Caco-2 (cell line): ENCODE results near the gene SRXN1. TPM values are rescaled to one million over a fixed set of nuclear protein-coding genes. Genes with fewer than 3 reads are reported as not detected.

Experiments used
- BruUV-seq: library from RNA; stranded (reverse); fragments of 400-500 nt; replicated peaks from 2 replicates; lab custom pipeline; 2021; lab: Mats Ljungman, UMichigan
- CTCF ChIA-PET: fragments of 300-600 bp; sonication (Branson Sonifier 250); formaldehyde crosslinking; loops from one replicate; lab custom pipeline; 2022; ENCODE audit warnings: antibody characterized with exemption; lab: Charles Lee
- POLR2A ChIA-PET: fragments of 300-600 bp; sonication (Branson Sonifier 250); formaldehyde crosslinking; loops from one replicate; lab custom pipeline; 2022; ENCODE audit warnings: antibody characterized with exemption; lab: Charles Lee
- DNase-seq, 2 experiments: peaks; one replicate each; pipeline versions ENCODE4 v3.0.0 to v3.0.0-alpha.2; 2020 to 2022
- H3K27me3 ChIP-seq: replicated peaks from 2 replicates; pipeline ENCODE4 v1.6.0; 2011; ENCODE audit warnings: low read length; ENCODE audit not compliant: control insufficient read depth, insufficient read depth
- H3K36me3 ChIP-seq: 2 replicates; pipeline ENCODE4 v1.5.1; 2011; ENCODE audit warnings: low read length; ENCODE audit not compliant: control insufficient read depth, insufficient read depth
- H3K4me1 ChIP-seq: fragments of 250-450 bp; sonication (Bioruptor Pico); 2 replicates; pipeline ENCODE4 v1.5.1; 2020; ENCODE audit warnings: mild to moderate bottlenecking
- H3K4me3 ChIP-seq: 2 replicates; pipeline ENCODE4 v1.5.1; 2011; ENCODE audit warnings: low read depth, mild to moderate bottlenecking, control low read depth, low read length
- H3K9me3 ChIP-seq: fragments of 250-450 bp; sonication (Bioruptor Pico); 2 replicates; pipeline ENCODE4 v1.5.1; 2020; ENCODE audit warnings: mild to moderate bottlenecking, moderate library complexity
- H3K27ac Mint-ChIP-seq: one replicate; pipeline ENCODE4 v1.8.0; 2022; ENCODE audit warnings: mixed read lengths; ENCODE audit not compliant: unreplicated experiment
- H3K27me3 Mint-ChIP-seq: one replicate; pipeline ENCODE4 v1.8.0; 2022; ENCODE audit warnings: mixed read lengths; ENCODE audit not compliant: insufficient read depth, unreplicated experiment
- H3K36me3 Mint-ChIP-seq: one replicate; pipeline ENCODE4 v1.8.0; 2022; ENCODE audit warnings: mild to moderate bottlenecking, mixed read lengths; ENCODE audit not compliant: insufficient read depth, unreplicated experiment
- H3K4me1 Mint-ChIP-seq: one replicate; pipeline ENCODE4 v1.8.0; 2022; ENCODE audit warnings: low read depth, mixed read lengths; ENCODE audit not compliant: unreplicated experiment
- H3K4me3 Mint-ChIP-seq: one replicate; pipeline ENCODE4 v1.8.0; 2022; ENCODE audit warnings: mild to moderate bottlenecking, moderate library complexity, mixed read lengths; ENCODE audit not compliant: unreplicated experiment
- H3K9me3 Mint-ChIP-seq: one replicate; pipeline ENCODE4 v1.8.0; 2022; ENCODE audit warnings: mixed read lengths; ENCODE audit not compliant: unreplicated experiment
- CTCF ChIP-seq, 2 experiments: fragments of 200-600 bp in 1 of 2; IDR thresholded peaks; 1 replicate in 1 of 2; 2 replicates in 1 of 2; pipeline versions ENCODE4 v1.5.1 to v1.8.0; 2011 to 2022; ENCODE audit warnings: antibody characterized with exemption in 1 of 2, control low read depth in 1 of 2, inconsistent platforms in 1 of 2, low read depth in 1 of 2, low read length in 1 of 2, mild to moderate bottlenecking in 1 of 2, moderate library complexity in 1 of 2; ENCODE audit not compliant: insufficient read depth in 1 of 2, severe bottlenecking in 1 of 2, unreplicated experiment in 1 of 2
- intact Hi-C: fragments of 100-400 bp; cut with micrococcal nuclease; formaldehyde crosslinking; loops from one replicate; pipeline ENCODE4 v1.10.0; 2022; ENCODE audit not compliant: unreplicated experiment
- total RNA-seq: library from RNA; stranded (reverse); gene quantifications from 2 replicates; pipeline ENCODE4 v1.2.3, GENCODE V29; 2022

The SRXN1 gene
- total RNA-seq, 1 experiment from 2014 or later: 33.7 TPM

GRCh38 chr20:676967-677366 is 24.0 kb upstream of the SRXN1 start:
- Mint-ChIP-seq H3K4me3 (no peak overlapping the region), H3K36me3 (no peaks in the 10 kb centered on the region), H3K9me3 (no peaks in the 10 kb centered on the region), H3K27me3 (peaks cover 24% of the 10 kb centered on the region), H3K27ac (no peak overlapping the region), H3K4me1 (peaks cover 7% of the 10 kb centered on the region)
- POLR2A ChIA-PET: no interaction called here
- no TSS peak for BruUV-seq
- H3K4me1 ChIP-seq: peaks cover 10% of the 10 kb centered on the region
- intact Hi-C loops: no loop called here
- no peaks in the 10 kb centered on the region for H3K9me3 ChIP-seq
- no peaks in the 10 kb centered on the region for H3K36me3 ChIP-seq
- peaks cover 3% of the 10 kb centered on the region; the same call in 1 of the 2 replicates for H3K27me3 ChIP-seq
- H3K4me3 ChIP-seq: no peak overlapping the region
- TF ChIP-seq CTCF (IDR thresholded peaks at IDR 0.05; ENCODE audit: insufficient read depth in 1 of 2, low read depth in 1 of 2, low read length in 1 of 2, severe bottlenecking in 1 of 2, unreplicated experiment in 1 of 2): no peak
- no peak for DNase-seq
- CTCF ChIA-PET: no interaction called here

GRCh38 chr20:676315-676937 is 23.4 kb upstream of the SRXN1 start:
- Histone ChIP-seq H3K36me3 (no peaks in the 10 kb centered on the region), H3K4me3 (no peak overlapping the region), H3K9me3 (no peaks in the 10 kb centered on the region), H3K27me3 (peaks cover 3% of the 10 kb centered on the region; the same call in 1 of the 2 replicates), H3K4me1 (peaks cover 10% of the 10 kb centered on the region)
- Mint-ChIP-seq H3K27me3 (peaks cover 29% of the 10 kb centered on the region), H3K4me1 (peaks cover 7% of the 10 kb centered on the region), H3K27ac (no peak overlapping the region), H3K9me3 (no peaks in the 10 kb centered on the region), H3K4me3 (peak overlapping the region; percentile 19), H3K36me3 (no peaks in the 10 kb centered on the region)
- intact Hi-C loops: no loop called here
- CTCF ChIA-PET: interaction anchor here (0.6 kb wide), 1 partner anchor 114 kb away, joined by 3 read pairs; no protein-coding TSS in a partner anchor
- POLR2A ChIA-PET: no interaction called here
- no TSS peak for BruUV-seq
- no peak for TF ChIP-seq CTCF (IDR thresholded peaks at IDR 0.05; ENCODE audit: insufficient read depth in 1 of 2, low read depth in 1 of 2, low read length in 1 of 2, severe bottlenecking in 1 of 2, unreplicated experiment in 1 of 2)
- DNase-seq: no peak

GRCh38 chr20:675453-676314 is 22.7 kb upstream of the SRXN1 start, which contains the start of gene SCRT2:
Gene SCRT2, minus strand, starts transcription at chr20:675802. Its CDS starts 201 bp downstream, at chr20:675601.
- no peak within 1 kb of the TSS for H3K4me3 ChIP-seq
- TF ChIP-seq CTCF (IDR thresholded peaks at IDR 0.05; ENCODE audit: insufficient read depth in 1 of 2, low read depth in 1 of 2, low read length in 1 of 2, severe bottlenecking in 1 of 2, unreplicated experiment in 1 of 2): no peak

More at GRCh38 chr20:675453-676314, 22.7 kb upstream of the SRXN1 start, which contains the start of gene SCRT2:
- H3K36me3 Mint-ChIP-seq: no peaks in the 10 kb centered on the region
- peak within 1 kb of the TSS; percentile 19 for H3K4me3 Mint-ChIP-seq
- peaks cover 10% of the 10 kb centered on the region for H3K4me1 ChIP-seq
- intact Hi-C loops: no loop called here
- CTCF ChIA-PET: interaction anchor here (0.6 to 0.8 kb wide), 3 partner anchors 9 to 113 kb away, joined by 3 to 5 read pairs (median 3); no protein-coding TSS in a partner anchor
- H3K9me3 Mint-ChIP-seq: no peaks in the 10 kb centered on the region
- peak; percentile 77 to 93 for DNase-seq
- H3K4me1 Mint-ChIP-seq: peaks cover 7% of the 10 kb centered on the region
- POLR2A ChIA-PET: no interaction called here
- peaks cover 30% of the 10 kb centered on the region for H3K27me3 Mint-ChIP-seq
- no TSS peak for BruUV-seq
- no peak within 1 kb of the TSS for H3K27ac Mint-ChIP-seq
- H3K27me3 ChIP-seq: peaks cover 3% of the 10 kb centered on the region; the same call in 1 of the 2 replicates
- H3K36me3 ChIP-seq: no peaks in the 10 kb centered on the region
- no peaks in the 10 kb centered on the region for H3K9me3 ChIP-seq
